HG03025 (cell line): ENCODE measurements around the gene NPHP4.

ENCODE experiments used
- ATAC-seq: cut with Tn5 transposase; IDR thresholded peaks from one replicate; pipeline ENCODE4 v1.9.1; 2021; ENCODE audit warnings: mild to moderate bottlenecking, moderate library complexity; ENCODE audit not compliant: unreplicated experiment, low FRiP score

The NPHP4 gene

DNA sequence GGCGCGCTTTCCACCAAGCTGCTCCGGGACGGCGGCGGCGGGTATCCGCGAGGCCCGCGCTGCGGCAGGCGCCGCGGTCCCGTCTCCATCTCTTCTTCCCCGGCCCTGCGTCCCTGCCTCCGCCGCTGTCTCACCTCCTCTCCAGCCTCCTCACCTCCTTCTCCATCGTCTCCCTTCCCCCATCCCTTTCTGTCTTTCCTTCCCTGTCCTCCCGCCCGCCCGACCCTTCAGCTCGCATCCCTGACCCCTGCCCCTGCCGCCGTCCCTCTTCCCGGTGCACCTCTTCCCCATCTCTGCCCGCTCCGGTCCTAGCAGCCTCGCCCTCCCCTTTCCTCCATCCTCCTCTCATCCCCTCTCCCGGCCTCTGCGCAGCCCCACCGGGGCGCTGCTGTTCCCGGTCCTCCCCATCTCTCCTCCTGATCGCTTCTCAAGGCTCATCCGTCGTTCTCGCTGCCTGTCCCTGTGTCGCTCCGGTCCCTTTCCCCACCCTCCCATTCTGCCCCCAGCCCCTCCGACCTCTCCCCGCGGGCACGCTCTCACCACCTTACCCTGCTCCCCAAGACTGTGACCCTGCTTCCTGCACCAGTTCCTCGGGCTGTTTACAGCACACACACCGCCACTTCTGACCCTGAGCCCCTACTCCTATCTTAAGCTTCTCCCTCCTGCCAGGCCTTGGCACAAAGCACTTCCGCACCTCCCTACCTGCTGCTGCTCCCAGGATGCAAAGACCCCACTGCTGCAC, 760 bp upstream of the NPHP4 start:
- no peak for ATAC-seq

DNA sequence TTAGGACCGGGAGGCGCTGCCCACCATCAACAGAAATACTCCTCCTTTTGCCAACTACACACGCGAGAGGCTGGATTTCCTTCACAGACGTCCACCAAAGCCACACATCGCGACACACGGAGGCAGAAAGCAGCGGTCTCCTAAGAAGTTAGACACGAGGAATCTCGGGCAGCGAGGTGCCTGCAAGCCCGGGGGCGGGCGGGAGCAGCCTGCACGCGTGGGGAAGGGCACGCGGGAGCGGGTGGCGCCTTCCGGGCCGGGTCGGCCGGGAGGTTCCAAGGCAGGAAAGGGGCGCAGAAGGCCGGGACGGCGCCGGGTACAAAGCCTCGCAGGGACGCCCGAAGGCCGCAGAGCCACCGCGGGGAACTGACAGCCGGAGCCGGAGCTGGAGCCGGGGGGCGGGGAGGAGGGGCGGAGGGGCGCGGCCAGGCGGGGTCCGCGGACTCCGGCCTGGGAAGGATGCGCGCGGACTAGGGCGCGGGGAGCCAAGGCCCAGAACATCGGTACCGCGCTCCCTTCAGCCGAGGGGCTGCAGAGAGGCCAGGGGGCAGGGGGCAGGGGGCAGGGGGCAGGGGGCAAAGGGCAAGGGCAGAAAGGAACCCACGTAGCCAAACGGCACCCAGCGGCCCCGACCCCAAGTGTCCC, 722 bp downstream of the NPHP4 start:
- peak; percentile 11 for ATAC-seq

DNA sequence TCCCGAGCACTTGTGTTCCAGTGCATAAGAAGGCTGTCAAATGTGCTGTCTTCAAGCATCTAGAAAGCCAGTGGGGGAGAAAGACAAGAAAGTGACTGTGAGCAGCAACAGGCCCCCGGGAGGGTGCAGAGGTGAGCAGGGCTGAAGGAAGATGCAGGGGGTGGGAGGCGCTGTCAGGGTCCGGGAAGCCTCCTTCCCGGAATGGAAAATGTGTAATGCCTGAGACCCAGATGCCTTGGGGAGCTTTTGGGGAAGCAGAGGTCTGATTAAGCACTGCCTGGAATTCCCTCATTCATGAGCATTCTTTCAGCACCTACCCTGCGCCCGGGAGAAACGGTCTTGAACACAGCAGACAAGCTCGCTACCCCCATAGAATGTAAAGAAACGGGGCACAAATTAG, 1.3 kb downstream of the NPHP4 start:
- ATAC-seq, result no peak

DNA sequence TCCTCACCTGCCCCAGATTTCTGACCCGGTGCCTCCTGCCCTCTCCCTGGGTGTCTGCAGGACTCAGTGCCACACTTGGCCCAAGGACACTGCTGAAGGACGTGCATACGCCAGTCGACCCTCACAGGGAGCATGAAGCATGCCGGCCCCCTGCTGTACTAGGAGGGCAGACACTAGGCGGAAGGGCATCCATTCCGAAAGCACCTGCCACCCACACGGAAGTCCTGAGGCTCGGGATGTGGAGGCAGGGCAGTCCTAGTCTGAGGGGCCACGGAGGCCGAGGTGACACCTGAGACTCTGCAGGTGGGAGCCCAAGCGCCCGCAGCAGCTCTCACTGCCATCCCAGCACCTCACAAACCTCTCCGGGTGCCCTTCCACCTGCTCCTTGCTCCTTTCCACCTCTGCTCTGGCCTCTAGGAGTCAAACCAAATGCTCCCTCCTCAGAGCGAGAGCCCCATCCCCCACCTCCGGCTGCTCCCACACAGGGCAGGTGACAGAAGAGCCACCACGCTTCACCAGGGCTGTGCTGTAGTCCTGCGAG, 2.4 kb downstream of the NPHP4 start:
- no peak for ATAC-seq

DNA sequence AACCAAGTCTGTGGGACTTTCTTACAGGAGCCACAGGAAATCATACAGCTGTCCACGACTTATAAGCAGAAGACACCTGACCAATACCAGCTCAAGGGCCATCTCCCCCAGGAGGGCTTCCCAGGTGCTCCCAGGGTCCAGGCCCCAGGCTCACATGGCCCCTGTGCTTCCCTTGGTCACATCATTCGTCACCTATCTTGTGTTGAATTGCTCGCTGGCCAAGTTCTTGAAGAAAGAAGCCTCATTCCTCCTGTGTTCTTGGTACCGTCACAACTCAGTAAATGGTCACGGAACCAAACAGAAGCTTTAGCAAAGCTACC, 3.0 kb downstream of the NPHP4 start:
- ATAC-seq, result no peak

DNA sequence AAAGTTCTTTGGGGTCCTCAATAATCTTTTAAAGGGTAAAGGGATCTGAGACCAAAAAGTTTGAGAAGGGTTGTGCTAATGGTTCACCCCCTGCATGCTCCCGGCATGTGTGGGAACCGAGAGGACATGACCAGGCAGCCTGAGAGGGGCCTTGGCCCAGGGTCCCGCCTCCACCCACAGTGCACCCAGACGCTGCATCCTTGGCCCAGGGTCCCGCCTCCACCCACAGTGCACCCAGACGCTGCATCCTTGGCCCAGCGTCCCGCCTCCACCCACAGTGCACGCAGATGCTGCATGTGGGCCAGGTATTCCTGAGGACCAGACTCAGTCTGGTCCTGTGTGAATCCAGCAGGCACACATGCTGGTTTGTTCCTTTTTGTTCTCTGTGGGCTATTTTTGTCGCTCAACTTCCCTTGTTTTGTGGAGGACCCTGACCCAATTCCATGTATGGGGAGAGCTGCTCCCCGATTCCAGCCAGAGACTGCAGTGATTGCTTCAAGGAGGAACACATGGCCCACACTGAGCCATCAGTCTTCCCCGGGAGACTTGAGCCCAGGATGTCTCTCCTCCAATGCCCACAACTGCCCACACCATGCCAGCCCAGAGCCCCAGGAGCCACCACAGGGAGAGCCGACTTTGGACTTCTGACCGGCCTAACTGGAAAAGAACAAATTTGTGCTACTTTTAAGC, 3.5 kb downstream of the NPHP4 start:
- no peak for ATAC-seq

DNA sequence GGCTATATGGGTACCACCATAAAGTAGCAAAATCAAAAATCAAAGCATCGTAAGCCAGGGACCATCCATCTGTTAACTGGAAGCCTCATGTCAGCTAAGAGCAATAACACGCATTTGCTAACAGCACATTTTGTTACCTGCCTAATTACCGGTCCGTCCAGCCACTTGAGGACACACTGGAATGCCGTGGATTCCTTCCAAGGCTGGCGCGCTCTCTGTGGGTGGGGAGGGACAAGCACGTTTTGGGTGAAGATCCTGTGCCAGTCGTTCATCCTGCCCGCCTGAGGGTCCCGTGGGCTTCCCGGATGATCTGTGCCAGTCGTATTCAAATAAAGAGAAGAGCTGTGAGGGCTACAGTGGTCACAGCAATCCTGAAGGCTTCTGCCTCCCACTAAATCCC, 6.2 kb downstream of the NPHP4 start:
- ATAC-seq, result no peak

DNA sequence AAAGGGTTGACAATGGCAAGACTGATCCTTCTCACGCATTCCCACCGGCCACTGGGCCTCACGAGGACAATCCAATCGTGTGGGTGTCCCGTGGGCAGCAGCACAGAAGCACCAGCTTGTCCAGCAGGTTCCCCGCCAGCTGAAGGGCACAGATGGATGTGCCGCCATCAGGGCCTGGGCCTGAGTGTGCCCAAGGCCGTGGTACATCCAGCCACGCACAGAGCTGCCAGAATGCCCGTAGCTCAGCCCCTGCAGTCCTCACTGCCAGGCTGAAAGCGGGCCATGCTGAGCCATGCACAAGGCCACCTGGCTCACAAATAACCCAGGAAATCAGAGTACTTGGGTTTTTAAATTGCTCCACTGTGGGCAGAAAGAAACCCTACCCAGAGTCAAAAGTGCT, 7.0 kb downstream of the NPHP4 start:
- ATAC-seq, result no peak

DNA sequence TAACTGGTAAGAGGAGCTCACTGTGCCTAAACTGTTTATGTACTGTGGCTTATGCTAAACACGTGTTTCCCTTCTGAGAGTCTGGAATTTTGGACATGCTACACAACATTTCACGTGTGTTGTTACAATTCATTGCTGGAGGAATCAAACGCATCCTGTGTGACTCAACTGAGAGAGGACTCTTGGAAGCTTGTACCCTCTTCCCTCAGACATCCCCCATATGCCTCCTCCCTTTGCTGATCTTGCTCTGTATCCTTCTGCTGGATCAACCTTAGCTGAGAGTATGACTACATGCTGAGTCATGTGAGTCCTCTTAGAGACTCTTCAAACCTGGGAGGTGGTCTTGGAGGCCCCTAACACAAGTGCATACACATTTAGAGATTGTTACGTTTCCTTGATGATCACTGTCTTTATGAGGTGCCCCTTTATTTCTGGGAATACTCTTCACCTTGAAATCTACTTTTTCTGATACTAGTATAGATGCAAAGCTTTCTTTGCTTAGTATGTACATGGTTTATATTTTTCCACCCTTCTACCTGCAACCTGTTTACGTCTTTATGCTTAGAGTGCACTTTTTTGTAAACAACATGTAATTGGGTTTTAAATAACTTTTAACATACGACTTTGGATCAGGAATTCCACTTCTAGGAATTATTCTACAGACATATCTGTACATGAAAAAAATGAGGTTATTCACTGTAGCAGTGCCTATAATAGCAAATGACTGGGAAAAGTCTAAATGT, 8.7 kb downstream of the NPHP4 start:
- no peak for ATAC-seq

DNA sequence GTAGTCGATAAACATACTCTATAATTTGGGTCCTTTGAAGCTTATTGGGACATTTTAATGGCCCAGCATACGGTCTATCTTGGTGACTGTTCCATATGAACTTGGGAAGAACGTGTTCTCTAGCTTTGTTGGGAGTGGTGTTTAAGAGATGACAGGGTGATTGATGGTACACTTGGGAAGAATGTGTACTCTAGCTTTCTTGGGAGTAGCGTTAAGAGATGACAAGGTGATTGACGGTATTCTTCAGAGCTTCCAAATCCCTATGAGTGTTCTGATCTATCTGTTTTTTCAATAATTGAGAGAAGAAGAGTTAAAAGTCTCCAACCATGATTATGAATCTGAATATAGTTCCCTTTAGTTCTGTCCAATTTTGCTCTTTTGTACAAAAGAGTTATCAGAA, 9.4 kb downstream of the NPHP4 start:
- ATAC-seq, result no peak

DNA sequence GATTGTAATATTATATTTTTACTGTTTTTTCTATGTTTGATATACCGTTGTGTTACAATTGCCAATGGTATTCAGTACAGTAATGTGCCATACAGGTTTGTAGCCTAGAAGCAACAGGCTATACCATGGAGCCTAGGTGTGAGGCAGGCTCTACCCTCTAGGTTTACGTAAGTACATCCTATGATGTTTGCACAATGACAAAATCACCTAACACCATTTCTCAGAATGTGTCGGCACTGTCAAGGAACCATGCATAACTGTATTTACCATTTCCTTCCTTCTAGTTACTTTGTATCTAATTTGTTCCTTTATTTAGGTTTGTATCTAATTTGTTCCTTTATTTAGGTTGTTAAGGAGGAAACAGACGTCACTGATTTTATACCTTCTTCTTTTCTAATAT, 9.9 kb downstream of the NPHP4 start:
- no peak for ATAC-seq

DNA sequence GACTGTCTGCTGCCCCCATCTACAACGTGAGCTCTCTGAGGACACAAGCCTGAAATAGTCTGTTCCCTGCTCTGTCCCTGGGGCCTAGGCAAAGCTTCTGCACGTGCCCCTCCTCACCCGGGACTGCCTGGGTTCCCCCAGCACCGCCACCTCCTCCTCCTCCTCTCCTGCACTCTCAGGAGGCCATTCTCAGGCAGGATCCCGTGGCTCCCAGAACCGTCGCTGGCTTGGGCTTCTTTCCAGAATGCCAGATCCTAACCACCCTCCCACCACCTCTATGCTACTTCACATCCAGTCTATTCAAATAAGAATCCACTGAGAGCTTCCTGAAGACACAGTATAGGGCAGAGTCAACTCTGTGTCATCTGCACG, 11.2 kb downstream of the NPHP4 start:
- ATAC-seq, result no peak

DNA sequence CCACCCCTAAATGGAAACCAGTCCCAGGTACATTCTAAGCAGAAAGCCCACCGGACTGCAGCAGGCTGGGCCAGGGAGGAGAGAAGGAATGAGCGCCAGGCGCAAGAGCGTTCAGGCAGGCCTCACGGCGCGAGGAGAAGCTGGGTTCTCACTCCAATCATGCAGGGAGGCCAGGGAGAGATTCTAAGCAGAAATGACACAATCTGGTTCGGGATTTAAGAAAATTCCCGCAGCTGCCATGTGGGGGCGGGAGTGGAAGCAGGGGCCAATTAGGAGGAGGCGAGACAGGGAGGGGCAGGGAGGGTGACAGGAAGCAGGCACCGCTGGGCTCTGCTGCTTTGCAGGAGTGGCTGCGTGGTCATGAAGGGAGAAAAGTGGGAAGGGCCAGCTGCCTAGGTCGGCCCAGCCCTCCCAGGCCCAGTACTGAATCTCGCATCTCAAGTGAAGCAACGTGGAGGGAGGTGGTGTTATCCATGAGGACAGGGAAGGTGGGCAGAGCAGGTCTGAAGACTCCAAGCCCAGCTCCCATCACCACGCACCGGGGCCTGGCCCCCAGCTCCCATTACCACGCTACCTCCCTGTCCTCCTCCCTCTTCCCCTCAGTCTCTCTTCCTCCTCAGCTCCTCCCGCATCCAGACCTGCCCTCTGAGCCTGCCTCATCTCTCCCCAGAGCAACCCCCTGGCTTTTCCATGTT, 11.8 kb downstream of the NPHP4 start:
- no peak for ATAC-seq

DNA sequence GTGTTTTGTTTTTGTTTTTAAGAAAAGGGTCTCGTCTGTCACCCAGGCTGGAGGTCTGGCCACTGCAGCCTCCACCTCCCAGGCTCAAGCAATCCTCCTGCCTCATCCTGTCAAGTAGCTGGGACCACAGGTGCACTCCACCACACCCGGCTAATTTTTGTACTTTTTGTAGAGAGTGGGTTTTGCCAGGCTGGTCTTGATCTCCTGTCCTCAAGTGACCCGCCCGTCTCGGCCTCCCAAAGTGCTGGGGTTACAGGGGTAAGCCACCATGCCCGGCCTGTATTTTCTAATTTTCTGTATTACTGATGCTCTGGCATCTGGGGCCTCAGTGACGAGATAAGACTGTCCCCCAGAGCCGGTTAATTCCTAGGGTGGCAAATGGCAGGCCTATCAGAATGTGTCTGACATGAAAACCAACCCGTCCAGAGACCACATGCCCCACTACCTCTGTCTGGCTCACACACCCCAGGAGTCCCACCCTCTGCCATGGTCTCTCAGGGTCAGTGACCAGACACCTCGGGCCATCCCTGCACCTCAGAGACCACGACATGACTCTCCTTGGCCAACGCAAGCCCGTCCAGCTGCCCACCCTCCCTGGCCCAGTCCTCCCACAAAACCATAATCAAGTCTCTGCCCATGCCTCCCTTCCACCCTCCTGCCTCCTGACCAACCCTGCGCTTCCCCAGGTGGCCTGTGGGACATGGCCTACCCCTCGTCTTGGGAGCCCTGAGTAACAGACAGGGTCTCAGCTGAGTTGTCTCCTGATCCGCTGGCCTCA, 12.5 kb downstream of the NPHP4 start:
- no peak for ATAC-seq

DNA sequence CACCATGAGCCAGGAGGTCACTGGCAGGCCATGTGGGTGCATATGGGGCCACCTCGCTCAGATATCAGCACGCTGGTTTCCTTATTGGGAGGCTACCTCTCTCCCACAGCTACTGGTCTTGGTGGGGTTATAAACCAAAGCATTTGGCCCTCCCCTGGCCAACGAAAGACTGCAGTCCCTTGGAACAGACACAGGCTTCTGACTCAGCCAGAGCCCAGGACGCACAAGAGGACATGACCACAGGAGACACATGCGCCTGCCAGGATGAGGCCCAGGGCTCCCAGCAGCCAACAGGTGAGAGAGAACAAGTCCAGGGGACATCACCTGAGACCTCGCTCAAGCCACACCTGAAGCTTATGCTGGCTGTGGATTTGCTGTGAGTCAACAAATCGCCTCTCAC, 13.8 kb downstream of the NPHP4 start:
- ATAC-seq, result no peak

DNA sequence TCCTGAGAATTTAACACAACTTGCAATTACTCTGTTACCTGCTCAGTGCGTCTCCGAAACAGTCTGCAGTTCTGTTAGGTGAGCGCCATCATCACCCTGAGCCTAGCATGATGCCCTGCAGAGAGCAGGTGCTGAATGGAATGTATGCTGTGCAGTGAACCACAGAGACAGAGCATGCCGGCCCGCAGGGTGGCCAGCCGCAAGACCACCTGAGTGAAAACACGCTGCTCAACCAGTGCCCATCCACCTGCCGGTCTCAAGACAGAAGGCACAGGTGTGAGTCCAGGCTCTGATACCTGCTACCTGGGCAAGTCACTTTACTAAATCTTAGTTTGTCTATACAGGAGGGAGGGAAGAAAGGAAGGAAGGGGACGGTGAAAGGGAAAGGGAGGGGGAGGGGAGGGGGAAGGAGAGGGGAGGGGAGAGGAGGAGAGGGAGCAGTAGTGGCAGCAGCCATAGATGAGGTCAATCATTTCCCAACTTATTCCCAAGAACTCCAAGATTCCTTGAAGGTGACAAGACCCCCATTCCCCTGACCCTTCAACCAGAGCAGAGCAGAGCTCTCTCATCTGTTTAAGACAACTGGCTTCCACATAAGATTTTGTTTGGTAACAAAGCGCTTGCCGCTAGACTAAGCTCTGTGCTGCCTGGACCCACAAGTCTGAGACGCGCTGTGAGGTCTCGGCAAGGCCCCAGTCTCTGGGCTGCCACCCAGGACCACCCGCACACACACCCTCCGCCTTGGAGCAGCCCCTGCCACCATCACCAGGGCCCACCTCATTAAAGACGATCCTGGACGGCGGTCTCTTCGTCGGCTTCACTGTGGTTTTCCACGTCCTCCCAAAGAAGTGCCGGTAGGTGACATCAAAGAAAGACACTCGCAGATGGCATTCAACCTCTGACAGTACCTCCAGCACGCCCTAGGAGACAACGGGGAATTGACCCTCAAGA, 14.5 kb downstream of the NPHP4 start:
- no peak for ATAC-seq

DNA sequence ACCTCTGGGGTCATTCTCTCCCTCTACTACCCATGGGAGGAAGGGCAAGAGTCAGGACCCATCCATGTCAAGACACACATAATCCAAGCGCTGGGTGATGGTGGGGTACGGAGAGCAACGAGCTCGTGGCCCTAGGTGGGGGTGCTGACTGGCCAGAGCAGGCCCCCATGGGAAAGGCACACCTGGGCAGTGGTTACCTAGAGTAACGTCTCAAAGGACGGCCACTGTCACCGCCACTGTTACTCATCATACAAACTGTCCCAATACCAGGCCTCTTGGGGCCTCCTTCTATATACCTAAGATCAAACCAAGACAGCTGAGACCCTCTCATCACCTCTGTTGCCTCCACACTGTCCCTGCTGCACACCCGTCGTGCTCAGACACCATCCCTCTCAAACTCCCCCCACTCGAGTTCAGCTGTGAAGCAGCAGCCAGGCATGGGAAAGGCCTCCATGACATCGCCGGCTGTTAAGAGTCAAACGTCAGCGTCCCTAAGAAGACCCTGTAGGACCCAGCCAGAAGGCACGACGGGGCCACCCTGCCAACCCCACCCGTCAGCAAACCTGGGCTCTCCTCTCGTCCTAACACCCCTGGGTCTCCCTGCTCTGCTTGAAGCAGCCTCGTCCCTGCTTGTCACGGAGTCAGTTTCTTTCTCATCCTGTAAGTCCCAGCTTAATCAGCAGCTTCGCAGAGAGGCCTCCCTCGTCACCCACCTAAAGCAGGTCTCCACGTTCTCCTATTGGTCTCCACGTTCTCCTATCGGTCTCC, 15.3 kb downstream of the NPHP4 start:
- ATAC-seq, result no peak

DNA sequence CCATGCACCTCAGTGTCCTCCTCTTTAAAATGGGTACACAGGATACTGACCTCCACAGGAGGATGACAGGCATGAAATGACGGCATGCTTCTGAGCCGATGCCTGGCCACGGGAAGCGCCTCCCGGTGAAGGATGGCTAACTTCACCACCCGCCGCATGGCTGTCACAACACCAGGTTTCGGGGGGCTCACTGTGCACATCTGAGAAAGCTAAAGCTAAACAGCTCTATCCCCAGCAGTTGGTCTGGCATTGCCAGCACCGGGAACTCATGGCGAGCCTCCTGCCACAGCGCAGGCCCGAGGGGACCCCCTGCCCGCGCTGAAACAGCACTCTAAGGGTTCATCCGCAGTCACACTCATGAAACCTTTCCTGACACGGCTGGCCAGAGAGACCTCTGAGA, 16.0 kb downstream of the NPHP4 start:
- ATAC-seq, result no peak
